PC-3 (cell line): ENCODE data around the gene PRSS1. TPM values are rescaled to one million over a fixed set of nuclear protein-coding genes. Genes with fewer than 3 reads are reported as not detected.

ENCODE experiments used
- ATAC-seq: fragments of 200-7000 bp; cut with Tn5 transposase; 2 replicates; pipeline ENCODE4 v1.9.1; 2020; ENCODE audit warnings: mild to moderate bottlenecking, moderate library complexity
- BruUV-seq: library from RNA; stranded (reverse); fragments of 400-500 nt; replicated peaks from 2 replicates; lab custom pipeline; 2021; lab: Mats Ljungman, UMichigan
- CTCF ChIA-PET: fragments of 300-600 bp; sonication (Branson Sonifier 250); formaldehyde crosslinking; loops from one replicate; lab custom pipeline; 2022; ENCODE audit warnings: antibody characterized with exemption; lab: Charles Lee
- POLR2A ChIA-PET: fragments of 300-600 bp; sonication (Branson Sonifier 250); formaldehyde crosslinking; loops from one replicate; lab custom pipeline; 2022; ENCODE audit warnings: antibody characterized with exemption; ENCODE audit not compliant: unreplicated experiment; lab: Charles Lee
- DNase-seq: peaks from one replicate; pipeline ENCODE4 v3.0.0-alpha.2; 2015
- H2AFZ ChIP-seq: fragments of 300-600 bp; sonication (generic); 2 replicates; pipeline ENCODE4 v1.6.0; 2016; ENCODE audit warnings: antibody characterized with exemption, low read length
- H3F3A ChIP-seq: fragments of 300-600 bp; sonication (generic); one replicate; pipeline ENCODE4 v1.6.0; 2017; ENCODE audit warnings: antibody characterized with exemption, low read length, control low read depth, mild to moderate bottlenecking; ENCODE audit not compliant: unreplicated experiment
- H3K27ac ChIP-seq: fragments of 300-600 bp; sonication (generic); 2 replicates; pipeline ENCODE4 v1.5.1; 2016; ENCODE audit warnings: mild to moderate bottlenecking, low read length
- H3K27me3 ChIP-seq: fragments of 300-600 bp; sonication (generic); 2 replicates; pipeline ENCODE4 v1.6.1; 2016; ENCODE audit warnings: low read length, mixed read lengths
- H3K36me3 ChIP-seq: fragments of 300-600 bp; sonication (generic); 2 replicates; pipeline ENCODE4 v1.6.1; 2016; ENCODE audit warnings: low read depth, mixed run types, low read length, mixed read lengths
- H3K4me1 ChIP-seq: fragments of 300-600 bp; sonication (generic); 2 replicates; pipeline ENCODE4 v1.5.1; 2016; ENCODE audit warnings: low read length; ENCODE audit not compliant: insufficient read depth
- H3K4me2 ChIP-seq: fragments of 300-600 bp; sonication (generic); 2 replicates; pipeline ENCODE4 v1.6.0; 2016; ENCODE audit warnings: low read length
- H3K4me3 ChIP-seq: fragments of 300-600 bp; sonication (generic); 2 replicates; pipeline ENCODE4 v1.5.1; 2016; ENCODE audit warnings: mild to moderate bottlenecking, low read length, mixed read lengths
- H3K79me2 ChIP-seq: fragments of 300-600 bp; sonication (generic); 2 replicates; pipeline ENCODE4 v1.6.1; 2017; ENCODE audit warnings: low read length, mixed read lengths
- H3K9ac ChIP-seq: fragments of 300-600 bp; sonication (generic); 2 replicates; pipeline ENCODE4 v1.6.0; 2016; ENCODE audit warnings: mild to moderate bottlenecking, low read length
- H3K9me2 ChIP-seq: fragments of 300-600 bp; sonication (generic); replicated peaks from 2 replicates; pipeline ENCODE4 v1.6.1; 2016; ENCODE audit warnings: mixed run types, low read length, mixed read lengths
- H3K9me3 ChIP-seq: fragments of 300-600 bp; sonication (generic); 2 replicates; pipeline ENCODE4 v1.6.1; 2016; ENCODE audit warnings: low read length, mixed read lengths
- H4K20me1 ChIP-seq: fragments of 300-600 bp; sonication (generic); 2 replicates; pipeline ENCODE4 v1.6.1; 2016; ENCODE audit warnings: low read length, mixed read lengths
- EZH2 ChIP-seq: fragments of 300-600 bp; sonication (generic); IDR thresholded peaks from one replicate; pipeline ENCODE4 v1.6.1; 2017; ENCODE audit warnings: antibody characterized with exemption, mild to moderate bottlenecking, low read length; ENCODE audit not compliant: unreplicated experiment
- EZH2phosphoT487 ChIP-seq: fragments of 300-600 bp; sonication (generic); IDR thresholded peaks from 2 replicates; pipeline ENCODE4 v1.6.1; 2018; ENCODE audit warnings: mild to moderate bottlenecking, antibody characterized with exemption, low read length, borderline replicate concordance
- intact Hi-C: fragments of 100-400 bp; cut with micrococcal nuclease; formaldehyde crosslinking; loops from 2 replicates; pipeline ENCODE4 v1.9.0; 2023
- total RNA-seq: library from RNA; depleted of rRNA; stranded (reverse); fragments of >200 nt; gene quantifications from 2 replicates; pipeline ENCODE4 v1.2.3, GENCODE V29; 2014
- TF ChIP-seq, protein P1 (sequence below): fragments of 300-600 bp; sonication (generic); conservative IDR thresholded peaks from 2 replicates; pipeline ENCODE4 v1.5.1; 2017; ENCODE audit warnings: antibody characterized with exemption, low read depth, mild to moderate bottlenecking, low read length

PRSS1 gene
- total RNA-seq, 1 experiment from 2014 or later = not detected

- CTCF ChIA-PET = interaction anchor here (1.0 kb wide), 1 partner anchor 9 kb away, joined by 8 read pairs; no protein-coding TSS in a partner anchor
- H3K4me1 ChIP-seq = peaks cover 51% of the 10 kb centered on the region
- peak overlapping the region; percentile 100 for H3K9ac ChIP-seq
- H3K27me3 ChIP-seq = no peaks in the 10 kb centered on the region
- H3K9me2 ChIP-seq = no peaks in the 10 kb centered on the region
- no peaks in the 10 kb centered on the region for H4K20me1 ChIP-seq
- DNase-seq (no peak), ATAC-seq (no peak)
- TF ChIP-seq EZH2phosphoT487 (no peak), EZH2 (no peak)
- TF ChIP-seq, protein P1, sequence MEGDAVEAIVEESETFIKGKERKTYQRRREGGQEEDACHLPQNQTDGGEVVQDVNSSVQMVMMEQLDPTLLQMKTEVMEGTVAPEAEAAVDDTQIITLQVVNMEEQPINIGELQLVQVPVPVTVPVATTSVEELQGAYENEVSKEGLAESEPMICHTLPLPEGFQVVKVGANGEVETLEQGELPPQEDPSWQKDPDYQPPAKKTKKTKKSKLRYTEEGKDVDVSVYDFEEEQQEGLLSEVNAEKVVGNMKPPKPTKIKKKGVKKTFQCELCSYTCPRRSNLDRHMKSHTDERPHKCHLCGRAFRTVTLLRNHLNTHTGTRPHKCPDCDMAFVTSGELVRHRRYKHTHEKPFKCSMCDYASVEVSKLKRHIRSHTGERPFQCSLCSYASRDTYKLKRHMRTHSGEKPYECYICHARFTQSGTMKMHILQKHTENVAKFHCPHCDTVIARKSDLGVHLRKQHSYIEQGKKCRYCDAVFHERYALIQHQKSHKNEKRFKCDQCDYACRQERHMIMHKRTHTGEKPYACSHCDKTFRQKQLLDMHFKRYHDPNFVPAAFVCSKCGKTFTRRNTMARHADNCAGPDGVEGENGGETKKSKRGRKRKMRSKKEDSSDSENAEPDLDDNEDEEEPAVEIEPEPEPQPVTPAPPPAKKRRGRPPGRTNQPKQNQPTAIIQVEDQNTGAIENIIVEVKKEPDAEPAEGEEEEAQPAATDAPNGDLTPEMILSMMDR = no peak
- peaks cover 30% of the 10 kb centered on the region for H3K36me3 ChIP-seq
- H3K4me3 ChIP-seq = peak overlapping the region; percentile 83
- no peaks in the 10 kb centered on the region for H3F3A ChIP-seq
- intact Hi-C loops = no loop called here
- no peaks in the 10 kb centered on the region for H3K9me3 ChIP-seq
- no peak overlapping the region for H2AFZ ChIP-seq
- POLR2A ChIA-PET = interaction anchor here (1.2 kb wide), 1 partner anchor 15 kb away, joined by 9 read pairs; no protein-coding TSS in a partner anchor
- peaks cover 56% of the 10 kb centered on the region for H3K79me2 ChIP-seq
- no TSS peak for BruUV-seq
- peak overlapping the region; percentile 99 for H3K27ac ChIP-seq
- H3K4me2 ChIP-seq = peak overlapping the region; percentile 84
Observed at GRCh38 chr7:142798451-142799436, 49.5 kb downstream of the PRSS1 start.

DNA sequence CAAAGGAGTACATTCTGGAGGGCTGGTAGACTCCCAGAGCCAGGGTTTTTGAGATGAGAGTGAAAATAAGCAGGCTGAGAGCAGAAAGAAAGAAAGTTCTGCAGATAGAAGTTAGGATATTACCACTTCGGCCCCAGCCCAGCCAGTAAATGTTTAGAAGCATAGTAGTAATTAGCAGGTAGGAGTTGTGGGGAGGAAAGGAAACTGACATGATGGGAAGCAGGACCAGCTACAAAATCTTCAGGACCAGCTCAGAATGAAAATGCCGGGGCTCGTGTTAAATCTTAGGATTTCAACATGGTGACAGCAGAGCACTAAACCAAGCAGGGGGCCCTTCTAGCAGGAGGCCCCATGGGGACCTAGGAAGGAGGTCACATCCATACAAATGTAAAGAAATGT is 50.2 kb downstream of the PRSS1 start:
- Histone ChIP-seq H3K27ac (peak overlapping the region; percentile 99), H3K4me3 (peak overlapping the region; percentile 17; the same call in 1 of the 2 replicates), H3F3A (no peaks in the 10 kb centered on the region), H3K9me3 (no peaks in the 10 kb centered on the region), H4K20me1 (no peaks in the 10 kb centered on the region), H3K9ac (peak overlapping the region; percentile 100; the same call in 1 of the 2 replicates), H3K9me2 (no peaks in the 10 kb centered on the region), H3K4me1 (peaks cover 45% of the 10 kb centered on the region), H3K79me2 (peaks cover 56% of the 10 kb centered on the region), H3K4me2 (peak overlapping the region; percentile 84), H3K36me3 (peaks cover 30% of the 10 kb centered on the region), H2AFZ (no peak overlapping the region), H3K27me3 (no peaks in the 10 kb centered on the region)
- no peak for DNase-seq
- ChIA-PET CTCF (interaction anchor here (0.7 kb wide), 1 partner anchor 9 kb away, joined by 3 read pairs; no protein-coding TSS in a partner anchor), POLR2A (no interaction called here)
- intact Hi-C loops = no loop called here
- TF ChIP-seq, protein P1 = no peak
- TF ChIP-seq EZH2phosphoT487 = no peak
- no peak for TF ChIP-seq EZH2
- ATAC-seq = no peak
- no TSS peak for BruUV-seq
